Adrenal gland (tissue), 5 donors: ENCODE measurements around the gene CAMK2A.

Experiments
- CTCF ChIP-seq, 6 experiments: fragments of 450-650 bp in 4 of 6; fragments of 200-600 bp in 2 of 6; sonication (generic) in 1 of 6; IDR thresholded peaks; 1 replicate in 5 of 6; 2 replicates in 1 of 6; pipeline versions ENCODE4 v1.5.1 to v1.8.0; 2016 to 2021; ENCODE audit warnings: antibody characterized with exemption in 6 of 6, mild to moderate bottlenecking in 2 of 6, moderate library complexity in 1 of 6
- POLR2A ChIP-seq, 2 donors: fragments of 450-650 bp; IDR thresholded peaks; one replicate each; pipeline ENCODE4 v1.6.1; 2017; ENCODE audit warnings: antibody characterized with exemption in 2 of 2, mild to moderate bottlenecking in 2 of 2, moderate library complexity in 1 of 2
- donor health status: DM: no; HTN: no; CAD: no.

DNA sequence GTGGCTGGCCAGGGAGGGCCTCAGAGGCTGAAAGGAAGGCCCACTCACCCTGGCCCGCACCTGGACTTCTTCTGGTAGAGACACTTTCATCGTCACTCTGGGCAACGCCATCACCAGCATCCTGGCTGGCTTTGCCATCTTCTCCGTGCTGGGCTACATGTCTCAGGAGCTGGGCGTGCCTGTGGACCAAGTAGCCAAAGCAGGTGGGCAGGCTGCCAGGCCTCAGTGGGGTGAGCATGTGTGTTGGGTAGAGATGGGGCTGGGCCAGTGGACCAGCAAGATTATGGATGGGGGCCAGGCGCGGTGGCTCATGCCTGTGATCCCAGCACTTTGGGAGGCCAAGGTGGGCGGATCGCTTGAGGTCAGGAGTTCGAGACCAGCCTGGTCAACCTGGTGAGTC is 87.1 kb downstream of the CAMK2A start:
- no peak for TF ChIP-seq CTCF (IDR thresholded peaks at IDR 0.05)
- TF ChIP-seq POLR2A (IDR thresholded peaks at IDR 0.05) = no peak
